ENCODE data around the gene TTC3.

DNA sequence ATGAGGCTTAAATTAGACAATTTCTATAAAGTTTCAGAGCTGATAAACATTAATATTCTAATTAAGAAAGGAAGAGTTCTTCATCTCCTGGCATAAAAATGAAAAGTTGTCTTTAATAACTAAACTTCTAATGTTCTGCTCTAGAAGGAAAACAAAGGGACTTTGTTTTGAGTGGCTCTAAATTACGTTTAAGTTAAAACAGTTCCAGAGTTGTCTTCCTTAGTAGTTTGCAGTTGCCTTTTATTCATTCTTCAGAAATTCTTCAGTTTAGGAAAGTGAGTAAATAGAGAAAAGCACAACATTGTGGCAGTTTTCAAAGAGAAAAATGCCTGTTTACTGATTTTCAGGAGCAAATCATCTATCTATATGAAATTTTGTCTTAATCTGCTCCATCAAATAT is 86.9 kb downstream of the TTC3 start:
- TF ChIP-seq, protein P1, sequence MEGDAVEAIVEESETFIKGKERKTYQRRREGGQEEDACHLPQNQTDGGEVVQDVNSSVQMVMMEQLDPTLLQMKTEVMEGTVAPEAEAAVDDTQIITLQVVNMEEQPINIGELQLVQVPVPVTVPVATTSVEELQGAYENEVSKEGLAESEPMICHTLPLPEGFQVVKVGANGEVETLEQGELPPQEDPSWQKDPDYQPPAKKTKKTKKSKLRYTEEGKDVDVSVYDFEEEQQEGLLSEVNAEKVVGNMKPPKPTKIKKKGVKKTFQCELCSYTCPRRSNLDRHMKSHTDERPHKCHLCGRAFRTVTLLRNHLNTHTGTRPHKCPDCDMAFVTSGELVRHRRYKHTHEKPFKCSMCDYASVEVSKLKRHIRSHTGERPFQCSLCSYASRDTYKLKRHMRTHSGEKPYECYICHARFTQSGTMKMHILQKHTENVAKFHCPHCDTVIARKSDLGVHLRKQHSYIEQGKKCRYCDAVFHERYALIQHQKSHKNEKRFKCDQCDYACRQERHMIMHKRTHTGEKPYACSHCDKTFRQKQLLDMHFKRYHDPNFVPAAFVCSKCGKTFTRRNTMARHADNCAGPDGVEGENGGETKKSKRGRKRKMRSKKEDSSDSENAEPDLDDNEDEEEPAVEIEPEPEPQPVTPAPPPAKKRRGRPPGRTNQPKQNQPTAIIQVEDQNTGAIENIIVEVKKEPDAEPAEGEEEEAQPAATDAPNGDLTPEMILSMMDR (IDR thresholded peaks at IDR 0.05; ENCODE audit: insufficient read depth, low read depth, low read length), result no peak
- no peak for TF ChIP-seq EZH2 (IDR thresholded peaks at IDR 0.05; ENCODE audit: insufficient read depth, low read length)
